ENCODE data around the gene TEX2. TPM values are rescaled to one million over a fixed set of nuclear protein-coding genes. Genes with fewer than 3 reads are reported as not detected.

TEX2 gene
- total and polyA plus RNA-seq, 2 of the 13 experiments (the other 11 are each of a cell fraction or from before 2014, with no cell fraction given) = 21.4 to 37.7 TPM

GRCh38 chr17:64155751-64156544, 107.1 kb downstream of the TEX2 start (continued):
- TF ChIP-seq, protein P1, sequence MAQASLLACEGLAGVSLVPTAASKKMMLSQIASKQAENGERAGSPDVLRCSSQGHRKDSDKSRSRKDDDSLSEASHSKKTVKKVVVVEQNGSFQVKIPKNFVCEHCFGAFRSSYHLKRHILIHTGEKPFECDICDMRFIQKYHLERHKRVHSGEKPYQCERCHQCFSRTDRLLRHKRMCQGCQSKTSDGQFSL (CRISPR knock-in tag; IDR thresholded peaks at IDR 0.05) = no peak
- TF ChIP-seq EEA1 (CRISPR knock-in tag; IDR thresholded peaks at IDR 0.05; ENCODE audit: borderline replicate concordance) = no peak
- TF ChIP-seq ZNF451 (CRISPR knock-in tag; IDR thresholded peaks at IDR 0.05) = peak; percentile 60
- no peak for TF ChIP-seq ZNF10 (CRISPR knock-in tag; IDR thresholded peaks at IDR 0.05; ENCODE audit: borderline replicate concordance, low read depth)
- no peak for TF ChIP-seq E2F1 (CRISPR knock-in tag; IDR thresholded peaks at IDR 0.05)
- TF ChIP-seq ATM (IDR thresholded peaks at IDR 0.05; ENCODE audit: borderline replicate concordance) = no peak
- peak; percentile 73; the same call in 1 of the 2 replicates for TF ChIP-seq KDM2A (CRISPR knock-in tag; IDR thresholded peaks at IDR 0.05; ENCODE audit: borderline replicate concordance, low read depth)
- no peak for TF ChIP-seq ZNF24 (IDR thresholded peaks at IDR 0.05)
- no peak for TF ChIP-seq ZNF773 (CRISPR knock-in tag; IDR thresholded peaks at IDR 0.05; ENCODE audit: borderline replicate concordance)
- TF ChIP-seq LRRFIP1 (CRISPR knock-in tag; conservative IDR thresholded peaks at IDR 0.05) = 0 out of 2 replicates have a peak, but pooled peaks have one; percentile 31
- TF ChIP-seq, protein P2, sequence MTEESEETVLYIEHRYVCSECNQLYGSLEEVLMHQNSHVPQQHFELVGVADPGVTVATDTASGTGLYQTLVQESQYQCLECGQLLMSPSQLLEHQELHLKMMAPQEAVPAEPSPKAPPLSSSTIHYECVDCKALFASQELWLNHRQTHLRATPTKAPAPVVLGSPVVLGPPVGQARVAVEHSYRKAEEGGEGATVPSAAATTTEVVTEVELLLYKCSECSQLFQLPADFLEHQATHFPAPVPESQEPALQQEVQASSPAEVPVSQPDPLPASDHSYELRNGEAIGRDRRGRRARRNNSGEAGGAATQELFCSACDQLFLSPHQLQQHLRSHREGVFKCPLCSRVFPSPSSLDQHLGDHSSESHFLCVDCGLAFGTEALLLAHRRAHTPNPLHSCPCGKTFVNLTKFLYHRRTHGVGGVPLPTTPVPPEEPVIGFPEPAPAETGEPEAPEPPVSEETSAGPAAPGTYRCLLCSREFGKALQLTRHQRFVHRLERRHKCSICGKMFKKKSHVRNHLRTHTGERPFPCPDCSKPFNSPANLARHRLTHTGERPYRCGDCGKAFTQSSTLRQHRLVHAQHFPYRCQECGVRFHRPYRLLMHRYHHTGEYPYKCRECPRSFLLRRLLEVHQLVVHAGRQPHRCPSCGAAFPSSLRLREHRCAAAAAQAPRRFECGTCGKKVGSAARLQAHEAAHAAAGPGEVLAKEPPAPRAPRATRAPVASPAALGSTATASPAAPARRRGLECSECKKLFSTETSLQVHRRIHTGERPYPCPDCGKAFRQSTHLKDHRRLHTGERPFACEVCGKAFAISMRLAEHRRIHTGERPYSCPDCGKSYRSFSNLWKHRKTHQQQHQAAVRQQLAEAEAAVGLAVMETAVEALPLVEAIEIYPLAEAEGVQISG (CRISPR knock-in tag; IDR thresholded peaks at IDR 0.05) = peak; percentile 76
- TF ChIP-seq ARID4A (CRISPR knock-in tag; IDR thresholded peaks at IDR 0.05; ENCODE audit: borderline replicate concordance) = peak; percentile 74; the same call in 1 of the 2 replicates
- no peak for TF ChIP-seq ZNF234 (CRISPR knock-in tag; conservative IDR thresholded peaks at IDR 0.05)
- peak; percentile 28; the same call in 1 of the 2 replicates for TF ChIP-seq SALL2 (CRISPR knock-in tag; IDR thresholded peaks at IDR 0.05)
- TF ChIP-seq NCOA5 (CRISPR knock-in tag; IDR thresholded peaks at IDR 0.05) = no peak
- TF ChIP-seq BRCA1 (CRISPR knock-in tag; IDR thresholded peaks at IDR 0.05) = no peak
- TF ChIP-seq FIP1L1 (IDR thresholded peaks at IDR 0.05; ENCODE audit: borderline replicate concordance, insufficient read depth, low read depth, low read length) = peak; percentile 55; the same call in 1 of the 2 replicates

All from HepG2 (cell line).